Measurements from ENCODE around the gene PRORP.

PRORP gene

GRCh38 chr14:35121887-35122695 is at the start of gene PRORP, which contains the start of gene PPP2R3C:
TSS of gene PRORP (plus strand) at chr14:35122552. CDS start at chr14:35123246, 694 bp downstream.
TSS of gene PPP2R3C (minus strand) at chr14:35121990. CDS start at chr14:35121959, 31 bp downstream.
- Histone ChIP-seq H4K20me1 (ENCODE audit: insufficient read depth, low read length) (no peaks in the 10 kb centered on the region), H3K4me3 (ENCODE audit: low read depth, low read length, poor library complexity, severe bottlenecking) (peak within 1 kb of the TSS; percentile 85), H3K9ac (ENCODE audit: low read length) (peak within 1 kb of the TSS; percentile 94), H3K9me2 (ENCODE audit: low read depth, low read length) (no peaks in the 10 kb centered on the region), H3K36me3 (ENCODE audit: insufficient read depth, low read length) (peaks cover 13% of the 10 kb centered on the region; the same call in 1 of the 2 replicates), H3K4me1 (ENCODE audit: insufficient read depth, low read length, severe bottlenecking) (peaks cover 42% of the 10 kb centered on the region), H3K27ac (ENCODE audit: low read depth, low read length, poor library complexity, severe bottlenecking) (peak within 1 kb of the TSS; percentile 93), H3F3A (ENCODE audit: insufficient read depth, low read length) (no peaks in the 10 kb centered on the region), H3K79me2 (ENCODE audit: insufficient read depth, low read length) (peaks cover 8% of the 10 kb centered on the region; the same call in 1 of the 2 replicates), H3K27me3 (ENCODE audit: insufficient read depth, low read length) (no peaks in the 10 kb centered on the region), H3K9me3 (ENCODE audit: low read length) (no peaks in the 10 kb centered on the region), H3K4me2 (ENCODE audit: low read length) (peak within 1 kb of the TSS; percentile 88), H2AFZ (ENCODE audit: low read length) (peak within 1 kb of the TSS; percentile 58)
- TF ChIP-seq EZH2 (IDR thresholded peaks at IDR 0.05; ENCODE audit: borderline replicate concordance, low read length): no peak
- TF ChIP-seq CTCF (IDR thresholded peaks at IDR 0.05; ENCODE audit: low read length): no peak

GRCh38 chr14:35073486-35073885 is 48.9 kb upstream of the PRORP start:
- no peak overlapping the region for H2AFZ ChIP-seq (ENCODE audit: low read length)
- H3K27me3 ChIP-seq (ENCODE audit: insufficient read depth, low read length): no peaks in the 10 kb centered on the region
- peaks cover 10% of the 10 kb centered on the region for H3K36me3 ChIP-seq (ENCODE audit: insufficient read depth, low read length)
- no peaks in the 10 kb centered on the region for H3K79me2 ChIP-seq (ENCODE audit: insufficient read depth, low read length)
- no peak overlapping the region for H3K27ac ChIP-seq (ENCODE audit: low read depth, low read length, poor library complexity, severe bottlenecking)
- H3K4me1 ChIP-seq (ENCODE audit: insufficient read depth, low read length, severe bottlenecking): no peaks in the 10 kb centered on the region
- TF ChIP-seq CTCF (IDR thresholded peaks at IDR 0.05; ENCODE audit: low read length) (no peak), EZH2 (IDR thresholded peaks at IDR 0.05; ENCODE audit: borderline replicate concordance, low read length) (no peak)
- H4K20me1 ChIP-seq (ENCODE audit: insufficient read depth, low read length): no peaks in the 10 kb centered on the region
- no peaks in the 10 kb centered on the region for H3K9me2 ChIP-seq (ENCODE audit: low read depth, low read length)
- H3K4me2 ChIP-seq (ENCODE audit: low read length): no peak overlapping the region
- no peaks in the 10 kb centered on the region for H3K9me3 ChIP-seq (ENCODE audit: low read length)
- H3K4me3 ChIP-seq (ENCODE audit: low read depth, low read length, poor library complexity, severe bottlenecking): no peak overlapping the region
- H3K9ac ChIP-seq (ENCODE audit: low read length): no peak overlapping the region
- no peaks in the 10 kb centered on the region for H3F3A ChIP-seq (ENCODE audit: insufficient read depth, low read length)

GRCh38 chr14:35078082-35078481 is 44.3 kb upstream of the PRORP start:
- no peaks in the 10 kb centered on the region for H3K79me2 ChIP-seq (ENCODE audit: insufficient read depth, low read length)
- no peaks in the 10 kb centered on the region for H3K4me1 ChIP-seq (ENCODE audit: insufficient read depth, low read length, severe bottlenecking)
- H4K20me1 ChIP-seq (ENCODE audit: insufficient read depth, low read length): no peaks in the 10 kb centered on the region
- H3K9me3 ChIP-seq (ENCODE audit: low read length): no peaks in the 10 kb centered on the region
- TF ChIP-seq EZH2 (IDR thresholded peaks at IDR 0.05; ENCODE audit: borderline replicate concordance, low read length) (no peak), CTCF (IDR thresholded peaks at IDR 0.05; ENCODE audit: low read length) (no peak)
- no peak overlapping the region for H3K4me3 ChIP-seq (ENCODE audit: low read depth, low read length, poor library complexity, severe bottlenecking)
- no peaks in the 10 kb centered on the region for H3F3A ChIP-seq (ENCODE audit: insufficient read depth, low read length)
- H3K36me3 ChIP-seq (ENCODE audit: insufficient read depth, low read length): peaks cover 10% of the 10 kb centered on the region
- no peak overlapping the region for H3K4me2 ChIP-seq (ENCODE audit: low read length)
- no peaks in the 10 kb centered on the region for H3K9me2 ChIP-seq (ENCODE audit: low read depth, low read length)
- no peak overlapping the region for H3K9ac ChIP-seq (ENCODE audit: low read length)
- H2AFZ ChIP-seq (ENCODE audit: low read length): no peak overlapping the region
- no peaks in the 10 kb centered on the region for H3K27me3 ChIP-seq (ENCODE audit: insufficient read depth, low read length)
- H3K27ac ChIP-seq (ENCODE audit: low read depth, low read length, poor library complexity, severe bottlenecking): no peak overlapping the region

All from OCI-LY1 (cell line).